NCI-H146 treated with DMSO at 0.1 percent for 48 hours (cell line): Measurements from ENCODE around the gene DOCK4.
"Not testable (repeated sequence)": the region's sequence is repeated elsewhere in the genome, so short reads cannot be mapped to it uniquely, and the experiment has no call there.

Experiments
- DNase-seq: peaks from one replicate; lab custom pipeline; 2025; ENCODE audit not compliant: unreplicated experiment; lab: John Stamatoyannopoulos, UW

DOCK4 gene

DNA sequence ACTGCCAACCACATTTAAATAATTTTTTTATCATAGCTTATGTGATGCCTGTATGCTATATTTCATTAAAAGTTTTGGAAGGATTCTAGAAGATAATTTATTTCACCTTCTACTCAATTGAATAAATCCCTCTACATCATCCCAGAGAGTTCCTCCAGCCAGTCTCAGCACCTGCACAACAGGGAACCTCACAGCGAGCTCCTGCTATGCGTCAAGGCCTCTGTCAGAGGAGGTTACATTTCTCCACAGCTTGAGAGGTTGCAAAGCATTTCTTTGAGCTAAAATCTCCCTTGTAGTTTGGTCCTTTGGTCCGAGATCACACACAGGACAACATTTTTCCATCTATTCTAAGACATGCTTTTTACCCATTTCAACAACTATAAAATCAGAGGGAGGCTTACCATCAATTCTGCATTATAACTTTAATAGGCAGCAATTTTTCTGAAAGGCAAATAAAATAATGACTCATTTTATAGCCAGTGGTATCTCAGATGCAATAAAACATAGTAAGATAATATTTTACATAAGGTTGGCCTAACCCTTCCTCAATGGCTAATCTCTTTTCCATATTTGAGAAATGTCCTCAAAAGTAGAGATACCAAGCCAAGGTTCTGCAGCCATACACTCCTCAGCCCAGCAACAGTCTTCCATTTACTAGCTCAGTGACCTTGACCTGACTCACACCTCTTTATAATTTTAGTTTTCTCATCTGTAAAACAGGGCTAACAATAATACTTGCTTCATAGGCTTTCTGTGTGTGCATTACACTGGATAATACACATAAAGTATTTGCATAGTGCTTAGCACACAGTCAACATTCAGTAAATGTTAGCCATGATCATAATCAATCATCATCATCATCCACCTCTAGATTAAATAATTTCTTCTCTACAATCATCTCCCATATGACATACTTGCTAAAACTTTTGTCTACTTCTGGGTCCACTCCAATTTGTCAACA is 68.8 kb downstream of the DOCK4 start:
- no peak for DNase-seq

DNA sequence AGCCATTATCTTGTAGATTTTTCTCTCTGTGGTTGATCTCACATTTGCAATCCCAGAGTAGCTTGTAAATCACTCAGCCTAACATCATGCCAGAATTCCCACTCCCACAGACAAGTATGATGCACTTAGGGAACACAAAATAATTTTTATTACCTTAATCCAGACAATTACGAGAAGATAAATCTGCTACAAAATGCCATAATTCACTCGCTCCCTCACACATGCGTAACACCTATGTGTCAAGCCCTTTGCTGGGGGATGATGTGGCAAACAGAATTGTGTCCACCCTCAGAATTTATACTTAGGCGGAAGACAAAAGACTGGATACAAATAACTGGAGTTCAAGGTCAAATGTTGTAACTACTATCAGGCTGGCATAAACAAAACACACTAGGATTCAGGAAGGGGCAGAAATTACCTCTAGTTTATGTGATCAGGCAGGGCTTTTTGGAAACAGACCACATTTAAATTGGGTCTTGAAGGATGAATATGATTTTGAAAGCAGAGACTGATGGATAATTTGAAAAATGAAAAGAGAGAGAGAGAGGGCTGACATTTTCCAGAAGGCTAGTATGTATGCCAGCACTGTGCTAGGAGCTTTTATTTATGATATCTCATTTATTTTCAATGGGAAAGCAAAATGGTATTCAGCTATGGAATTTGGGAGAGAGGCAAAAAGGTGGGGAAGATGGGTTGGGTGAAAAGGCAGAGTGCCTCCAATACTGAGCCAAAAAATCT is 69.8 kb downstream of the DOCK4 start:
- no peak for DNase-seq

DNA sequence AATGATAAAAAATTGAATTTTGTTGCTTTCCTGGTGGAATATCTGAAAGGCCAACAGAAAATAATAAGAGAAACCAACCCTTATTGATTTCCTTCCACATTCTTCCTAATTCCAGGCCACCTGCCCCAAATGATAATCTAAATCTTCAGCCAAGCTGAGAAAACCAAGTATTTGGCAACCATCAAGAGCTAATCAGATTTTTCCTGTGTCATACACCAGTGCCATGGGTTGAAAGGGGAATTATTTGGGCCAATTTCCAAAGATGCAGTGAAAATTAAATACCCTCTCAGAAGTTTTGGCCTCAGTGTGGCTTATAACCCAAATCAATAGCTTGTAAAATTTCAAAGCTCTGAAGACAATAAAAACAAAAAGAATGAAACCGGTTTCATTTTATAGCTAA is 70.4 kb downstream of the DOCK4 start:
- no peak for DNase-seq

DNA sequence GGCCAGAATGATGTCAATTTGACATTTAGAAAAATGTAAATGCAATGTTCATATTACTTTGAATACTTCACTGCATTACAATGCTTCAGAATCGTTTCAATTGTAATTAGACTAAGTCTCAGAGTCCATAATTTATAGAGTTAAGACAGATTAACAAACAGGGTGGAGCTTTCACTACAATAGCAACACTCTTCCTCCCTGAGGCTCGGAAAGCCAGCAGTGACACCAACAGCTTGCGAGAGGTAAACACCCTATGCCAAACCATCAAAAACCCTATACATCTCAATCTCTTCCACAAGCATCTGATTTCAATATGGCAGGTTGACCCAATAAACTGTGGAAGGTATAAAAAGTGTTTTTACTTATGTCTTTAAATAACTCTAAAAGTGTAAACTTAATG is 72.2 kb downstream of the DOCK4 start:
- DNase-seq: no peak

DNA sequence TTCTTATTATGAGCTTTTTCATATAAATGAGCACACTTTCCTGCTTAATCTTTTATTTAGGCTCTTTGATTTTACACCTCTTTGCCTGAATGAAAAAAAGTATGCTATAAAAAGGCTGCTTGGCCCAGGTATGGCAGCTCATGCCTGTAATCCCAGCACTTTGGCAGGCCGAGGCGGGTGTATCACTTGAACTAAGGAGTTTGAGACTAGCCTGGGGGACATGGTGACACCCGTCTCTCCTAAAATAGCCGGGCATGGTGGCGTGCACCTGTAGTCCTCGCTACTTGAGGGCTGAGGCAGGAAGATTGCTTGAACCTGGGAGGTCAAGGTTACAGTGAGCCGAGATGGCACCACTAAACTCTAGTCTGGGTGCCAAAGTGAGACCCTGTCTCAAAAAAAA is 72.9 kb downstream of the DOCK4 start:
- no peak for DNase-seq

DNA sequence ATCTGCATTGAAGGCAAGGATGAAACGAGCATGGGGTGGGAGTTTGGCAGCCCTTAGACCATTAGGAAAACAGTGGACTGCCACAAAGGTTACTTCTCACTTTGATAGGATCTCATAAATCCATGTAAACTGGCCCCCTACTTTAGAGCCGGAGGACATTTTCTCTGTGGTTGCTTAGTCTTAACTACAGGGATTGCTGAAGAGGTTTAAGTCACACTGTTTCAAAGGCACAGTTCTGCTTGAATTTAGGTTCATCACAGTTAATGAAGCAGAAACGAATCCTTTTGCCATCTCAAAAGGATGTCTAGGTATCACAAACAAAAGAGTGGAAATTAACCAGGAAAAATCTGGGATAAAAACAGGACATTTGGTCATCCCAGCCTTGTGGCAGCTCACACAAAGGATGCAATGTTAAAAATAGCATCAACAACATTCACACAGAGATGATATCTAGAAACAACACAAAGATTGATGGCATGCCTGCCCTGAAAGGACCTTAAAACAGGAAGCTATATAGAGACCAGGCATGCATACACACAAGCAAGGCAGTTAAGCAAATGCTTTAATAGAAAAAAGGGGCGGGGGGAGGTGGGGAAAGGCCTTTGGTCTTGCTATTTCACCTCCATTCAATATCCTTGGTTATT is 74.0 kb downstream of the DOCK4 start:
- no peak for DNase-seq

DNA sequence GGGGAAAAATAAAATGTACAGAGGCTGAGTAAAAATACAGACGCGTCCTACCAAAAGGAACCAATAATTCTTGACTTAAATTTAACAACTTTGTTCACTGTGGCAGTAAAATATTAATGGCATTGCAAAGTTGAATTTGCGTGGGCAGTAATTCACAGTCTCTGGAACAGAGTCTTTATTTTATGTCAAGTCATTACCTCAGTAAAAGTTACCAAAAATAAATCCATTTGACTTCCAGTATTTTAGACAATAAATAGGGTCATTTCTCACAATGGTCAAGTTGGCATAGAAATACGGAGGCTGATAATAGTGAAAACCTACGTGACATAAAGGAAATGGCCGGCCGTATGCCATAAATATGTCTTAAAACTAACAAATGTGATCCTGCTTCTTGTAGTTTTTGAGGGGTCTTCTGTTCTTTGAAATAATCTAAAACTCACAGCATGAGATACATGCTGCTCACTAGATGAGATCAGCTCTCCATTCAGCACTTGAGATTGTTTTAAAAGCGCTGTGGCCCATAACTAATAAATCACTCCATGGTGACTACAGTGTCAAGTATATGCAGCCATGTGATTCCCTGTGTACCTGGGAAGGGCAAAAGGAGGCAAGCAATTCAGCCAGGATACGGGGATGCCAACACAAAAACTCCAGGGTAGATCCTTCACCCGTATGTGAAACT is 75.3 kb downstream of the DOCK4 start:
- DNase-seq: no peak

DNA sequence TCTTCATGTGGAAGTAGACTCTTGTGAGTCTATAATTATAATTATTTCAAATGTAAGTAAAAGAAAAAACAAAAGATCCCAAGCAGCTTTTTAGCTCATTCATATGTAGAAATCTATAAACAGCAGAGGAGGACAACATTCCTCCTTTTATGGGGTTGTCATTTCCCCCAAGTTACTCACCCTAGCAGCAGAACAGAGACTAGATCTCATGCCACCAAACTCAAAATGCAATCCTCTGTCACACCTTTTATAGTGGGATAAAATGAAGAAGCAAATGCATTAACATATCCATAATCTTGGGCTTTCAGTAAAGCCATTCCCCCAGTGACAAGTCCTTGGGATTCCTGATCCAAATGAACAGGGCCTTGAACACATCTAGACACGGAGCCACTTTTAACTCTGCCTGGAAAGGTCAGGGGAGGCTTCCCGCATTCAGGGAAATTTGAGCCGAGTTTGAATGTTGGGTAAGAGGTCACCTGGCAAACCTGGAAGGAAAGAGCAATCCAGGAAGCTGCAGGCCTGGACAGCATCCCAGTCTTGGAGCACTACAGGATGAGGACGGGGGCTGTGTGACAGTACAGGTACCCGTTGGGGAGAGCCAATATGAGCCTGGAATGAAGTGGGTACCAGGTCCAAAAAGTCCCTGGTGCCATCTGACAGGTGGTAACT is 76.4 kb downstream of the DOCK4 start:
- DNase-seq: no peak

DNA sequence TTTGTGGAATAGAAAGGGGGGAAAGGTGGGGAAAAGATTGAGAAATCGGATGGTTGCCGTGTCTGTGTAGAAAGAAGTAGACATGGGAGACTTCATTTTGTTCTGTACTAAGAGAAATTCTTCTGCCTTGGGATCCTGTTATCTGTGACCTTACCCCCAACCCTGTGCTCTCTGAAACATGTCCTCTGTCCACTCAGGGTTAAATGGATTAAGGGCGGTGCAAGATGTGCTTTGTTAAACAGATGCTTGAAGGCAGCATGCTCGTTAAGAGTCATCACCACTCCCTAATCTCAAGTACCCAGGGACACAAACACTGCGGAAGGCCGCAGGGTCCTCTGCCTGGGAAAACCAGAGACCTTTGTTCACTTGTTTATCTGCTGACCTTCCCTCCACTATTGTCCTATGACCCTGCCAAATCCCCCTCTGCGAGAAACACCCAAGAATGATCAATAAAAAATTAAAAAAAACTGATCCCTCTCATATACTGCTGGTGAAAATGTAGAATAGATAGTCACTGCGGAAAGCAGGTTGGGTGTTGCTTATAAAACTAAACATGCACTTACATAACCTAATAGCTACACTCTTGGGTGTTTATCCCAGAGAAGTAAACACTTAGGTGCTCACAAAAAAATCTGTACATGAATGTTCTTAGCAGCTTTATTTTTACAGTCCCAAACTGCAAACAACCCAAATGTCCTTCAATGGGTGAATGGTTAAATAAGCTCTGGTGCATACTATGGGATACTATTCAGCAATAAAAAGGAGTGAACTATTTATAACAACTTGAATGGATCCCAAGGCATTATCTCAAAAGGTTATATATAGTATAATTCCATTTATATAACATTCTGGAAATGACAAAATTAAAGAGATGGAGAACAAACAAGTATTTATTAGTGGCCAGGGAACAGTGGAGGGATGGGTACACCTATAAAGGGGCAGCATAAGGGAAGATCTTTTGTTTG is 77.5 kb downstream of the DOCK4 start:
- DNase-seq: not testable (repeated sequence)

DNA sequence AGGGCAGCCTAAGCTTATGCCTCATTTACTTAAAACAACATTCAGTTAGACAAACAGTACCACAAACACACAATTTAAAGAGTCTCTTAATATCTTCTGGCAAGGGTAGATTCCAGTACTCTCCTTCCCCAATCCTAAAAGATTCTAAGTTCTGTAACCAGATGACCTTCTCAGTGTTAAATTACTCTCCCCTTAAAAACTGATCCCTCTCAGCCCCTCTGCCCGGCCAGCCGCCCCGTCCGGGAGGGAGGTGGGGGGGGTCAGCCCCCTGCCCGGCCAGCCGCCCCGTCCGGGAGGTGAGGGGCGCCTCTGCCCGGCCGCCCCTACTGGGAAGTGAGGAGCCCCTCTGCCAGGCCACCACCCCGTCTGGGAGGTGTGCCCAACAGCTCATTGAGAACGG is 78.2 kb downstream of the DOCK4 start:
- DNase-seq: not testable (repeated sequence)

DNA sequence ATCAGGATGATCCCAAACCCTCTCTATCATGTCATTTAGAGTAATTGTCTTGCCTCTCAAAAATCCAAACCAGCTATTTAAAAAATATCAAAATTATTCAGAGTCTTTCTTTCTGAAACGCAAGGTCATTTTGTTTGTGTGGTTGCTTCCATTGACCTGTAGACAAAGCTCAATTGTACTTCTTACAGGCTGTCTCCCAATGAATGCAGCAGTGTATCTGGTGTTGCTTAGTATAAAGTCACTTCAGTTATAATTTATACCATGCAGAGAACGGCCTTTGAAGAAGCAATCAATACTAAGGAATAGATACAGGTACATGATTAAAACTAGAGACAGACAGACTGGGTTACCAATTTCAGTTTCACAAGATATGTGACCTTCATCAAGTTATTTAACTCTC is 80.9 kb downstream of the DOCK4 start:
- no peak for DNase-seq

DNA sequence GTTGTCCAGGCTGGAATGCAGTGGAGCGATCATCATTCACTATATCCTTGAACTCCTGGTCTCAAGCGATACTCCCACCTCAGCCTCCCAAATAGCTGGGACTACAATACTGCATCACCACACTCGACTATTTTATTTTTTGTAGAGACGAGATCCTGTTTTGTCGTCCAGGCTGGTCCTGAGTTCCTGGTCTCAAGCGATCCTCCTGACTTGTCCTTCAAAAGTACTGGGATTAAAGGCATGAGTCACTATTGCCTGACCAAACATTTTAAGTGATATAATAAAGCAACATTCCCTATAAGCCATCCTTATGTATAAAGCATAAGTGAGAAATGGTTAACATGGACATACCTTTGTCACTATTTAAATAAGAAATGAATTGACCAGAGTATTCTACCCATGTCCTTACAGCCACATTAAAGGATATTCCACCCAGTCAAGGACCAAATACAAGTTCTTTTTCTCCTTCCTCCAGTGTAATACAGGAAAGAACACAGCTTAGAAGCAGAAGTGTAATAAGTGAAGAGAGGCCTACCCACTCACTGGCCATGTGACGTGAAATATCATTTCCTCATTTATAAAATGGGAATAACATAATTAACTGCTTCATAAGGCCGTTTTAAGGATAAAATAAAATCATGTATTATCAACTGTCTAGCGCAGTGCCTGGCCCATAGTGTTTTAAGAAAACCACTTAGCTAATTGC is 82.0 kb downstream of the DOCK4 start:
- DNase-seq: no peak

DNA sequence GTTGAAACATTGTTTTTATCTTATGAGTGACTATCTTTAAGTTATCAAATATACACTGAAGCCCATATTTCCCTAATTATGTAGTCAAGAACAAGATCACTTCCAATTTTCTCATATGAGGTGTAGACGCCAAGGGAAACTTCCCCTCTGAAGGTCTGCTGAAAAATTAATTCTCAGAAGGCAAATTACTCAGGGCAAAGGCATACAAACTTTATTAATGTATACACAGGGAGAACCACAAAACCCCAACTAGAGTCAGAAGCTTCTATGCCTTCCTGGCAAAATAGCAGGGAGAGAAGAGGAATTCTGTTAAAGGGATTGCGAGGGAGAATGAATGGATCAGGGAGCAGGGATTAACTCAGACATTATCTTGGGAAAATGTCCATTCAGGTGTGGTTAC is 83.4 kb downstream of the DOCK4 start:
- DNase-seq: no peak

DNA sequence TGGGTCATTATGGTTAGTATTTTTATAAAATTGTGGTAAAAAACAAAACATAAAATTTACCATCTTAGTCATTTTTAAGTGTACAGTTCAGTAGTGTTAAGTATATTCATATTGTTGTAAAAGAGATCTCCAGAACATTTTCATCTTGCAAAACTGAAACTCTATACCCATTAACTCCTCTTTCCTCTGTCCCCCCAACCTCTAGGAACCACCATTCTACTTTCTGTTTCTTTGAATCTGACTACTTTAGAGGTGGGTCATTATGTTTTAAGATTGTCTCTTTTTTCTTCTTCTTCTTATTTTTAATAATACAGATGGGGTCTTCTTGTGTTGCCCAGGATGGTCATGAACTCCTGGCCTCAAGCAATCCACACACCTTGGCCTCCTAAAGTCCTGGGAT is 84.1 kb downstream of the DOCK4 start:
- no peak for DNase-seq

DNA sequence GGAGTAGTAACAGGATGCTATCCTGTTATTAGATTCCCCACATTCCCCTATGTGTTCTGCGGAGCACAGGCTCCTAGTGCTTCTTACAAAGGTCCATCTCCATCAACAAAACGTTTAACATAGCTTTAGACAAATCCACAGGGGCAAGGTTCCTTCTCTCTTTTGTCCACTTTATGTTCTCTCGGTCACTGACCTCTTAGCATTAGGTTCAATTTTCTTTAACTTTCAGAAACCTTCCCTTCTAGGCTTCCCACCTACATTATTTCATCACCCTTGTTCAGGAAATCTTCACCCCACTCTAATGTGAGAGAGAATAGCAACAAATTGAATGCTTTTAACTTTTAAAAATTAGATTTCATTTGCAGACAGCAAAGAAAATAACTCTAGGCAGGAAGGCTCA is 84.9 kb downstream of the DOCK4 start:
- DNase-seq: no peak

DNA sequence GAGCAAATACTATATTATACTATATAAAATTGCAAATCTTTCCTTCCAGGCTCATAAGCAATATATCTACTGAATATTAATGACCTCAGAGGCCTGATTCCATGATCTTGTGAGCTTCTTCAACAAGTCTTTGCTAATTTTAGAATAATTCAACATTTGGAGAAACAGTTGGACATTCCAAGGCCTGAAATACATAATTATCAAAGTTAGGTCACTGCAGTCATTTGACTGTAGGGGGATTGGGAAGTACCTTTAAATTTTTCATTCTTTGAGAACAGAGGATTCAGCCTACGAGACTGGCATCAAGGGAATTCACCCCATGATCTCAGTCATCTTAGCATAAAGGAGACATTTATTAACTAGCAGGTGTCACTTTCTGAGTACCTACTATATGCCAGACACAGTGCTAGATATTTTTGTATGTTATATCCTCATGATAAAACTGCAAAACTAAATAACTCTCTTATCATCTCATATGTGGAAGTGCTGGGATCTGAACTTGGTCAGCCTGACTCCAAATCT is 85.4 kb downstream of the DOCK4 start:
- DNase-seq: no peak

DNA sequence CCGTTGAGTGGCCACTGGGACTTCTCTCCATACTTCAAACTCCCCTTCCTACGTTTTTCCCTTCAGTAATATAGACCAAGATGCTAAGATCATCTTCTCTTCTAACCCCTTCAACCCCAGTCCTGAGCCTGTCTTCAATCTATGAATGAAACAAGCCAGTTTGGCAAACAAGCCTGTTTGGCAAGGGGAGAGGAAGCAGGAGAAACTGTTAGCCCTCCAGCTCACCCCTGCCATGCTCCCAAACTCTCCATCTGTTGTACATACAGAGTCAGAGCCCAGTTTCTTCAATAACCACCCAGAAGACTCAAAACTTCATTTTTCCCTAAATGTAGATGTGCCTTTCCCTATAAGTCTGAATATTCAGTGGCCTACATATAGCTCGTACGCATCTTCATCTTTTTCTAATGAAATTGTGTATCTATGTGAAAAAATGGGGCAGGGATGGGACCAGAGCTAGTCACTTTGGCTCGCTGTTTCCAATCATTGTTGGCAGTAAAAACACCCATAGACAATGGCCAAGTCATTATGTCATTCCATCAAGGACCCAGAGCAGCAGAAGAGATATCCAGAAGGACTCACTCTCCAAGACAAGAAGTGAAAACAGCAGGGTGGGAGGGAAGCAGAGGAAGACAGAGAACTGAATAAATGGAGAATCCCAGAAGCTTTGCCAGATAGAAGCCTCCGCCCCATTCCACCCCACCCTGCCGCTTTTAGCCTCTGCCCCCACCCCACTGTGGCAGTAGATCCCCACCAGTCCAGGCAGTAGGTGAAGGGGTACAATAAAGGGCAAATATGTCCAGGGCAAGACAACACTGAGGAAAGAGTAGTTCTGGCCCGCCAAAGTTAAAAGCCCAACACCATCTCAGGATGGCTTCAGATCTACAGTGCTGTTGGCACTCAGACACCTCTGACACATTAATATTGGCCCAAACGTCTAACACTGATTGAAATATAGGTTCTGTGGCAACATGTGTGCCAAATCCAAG is 87.3 kb downstream of the DOCK4 start:
- DNase-seq: no peak
